Karpas-422 (cell line): ENCODE results near the gene PLET1. TPM values are rescaled to one million over a fixed set of nuclear protein-coding genes. Genes with fewer than 3 reads are reported as not detected.

Experiments used
- DNase-seq: peaks from one replicate; pipeline ENCODE4 v3.0.0-alpha.2; 2015
- H2AFZ ChIP-seq: fragments of 200-600 bp; sonication (generic); 2 replicates; pipeline ENCODE4 v1.6.1; 2014; ENCODE audit warnings: antibody characterized with exemption, low read length, mixed read lengths
- H3K27ac ChIP-seq: fragments of 200-600 bp; sonication (generic); 2 replicates; pipeline ENCODE4 v1.5.1; 2014; ENCODE audit warnings: mild to moderate bottlenecking, low read length, moderate library complexity
- H3K27me3 ChIP-seq: fragments of 200-600 bp; sonication (generic); 2 replicates; pipeline ENCODE4 v1.6.1; 2014; ENCODE audit warnings: low read length, mixed read lengths
- H3K36me3 ChIP-seq: fragments of 200-600 bp; sonication (generic); 2 replicates; pipeline ENCODE4 v1.6.1; 2014; ENCODE audit warnings: low read length, mixed read lengths; ENCODE audit not compliant: insufficient read depth
- H3K4me1 ChIP-seq: fragments of 200-600 bp; sonication (generic); 2 replicates; pipeline ENCODE4 v1.6.1; 2014; ENCODE audit warnings: mild to moderate bottlenecking, low read length, mixed read lengths
- H3K4me2 ChIP-seq: fragments of 200-600 bp; sonication (generic); 2 replicates; pipeline ENCODE4 v1.6.1; 2014; ENCODE audit warnings: low read length, low read depth, mild to moderate bottlenecking; ENCODE audit not compliant: poor library complexity, severe bottlenecking
- H3K4me3 ChIP-seq: fragments of 200-600 bp; sonication (generic); 2 replicates; pipeline ENCODE4 v1.5.1; 2014; ENCODE audit warnings: mild to moderate bottlenecking, antibody characterized with exemption, low read length, mixed read lengths
- H3K79me2 ChIP-seq: fragments of 200-600 bp; sonication (generic); 2 replicates; pipeline ENCODE4 v1.6.1; 2014; ENCODE audit warnings: mild to moderate bottlenecking, low read length, mixed read lengths
- H3K9ac ChIP-seq: fragments of 200-600 bp; sonication (generic); 2 replicates; pipeline ENCODE4 v1.6.0; 2014; ENCODE audit warnings: low read length
- H3K9me2 ChIP-seq: fragments of 200-600 bp; sonication (generic), shearing (Covaris generic); replicated peaks from 2 replicates; pipeline ENCODE4 v1.6.0; 2014; ENCODE audit warnings: mild to moderate bottlenecking, low read length, moderate library complexity; ENCODE audit not compliant: insufficient read depth
- H3K9me3 ChIP-seq: fragments of 300-700, 200-600 bp; sonication (generic); 2 replicates; pipeline ENCODE4 v1.6.1; 2014; ENCODE audit warnings: low read length, mixed read lengths
- H4K20me1 ChIP-seq: fragments of 200-600 bp; sonication (generic); 2 replicates; pipeline ENCODE4 v1.6.1; 2014; ENCODE audit warnings: mild to moderate bottlenecking, antibody characterized with exemption, low read length, low read depth; ENCODE audit not compliant: insufficient read depth
- total RNA-seq: library from RNA; depleted of rRNA; stranded (reverse); fragments of >200 nt; shearing (Covaris generic); gene quantifications from 2 replicates; pipeline ENCODE4 v1.2.3, GENCODE V29; 2014; ENCODE audit warnings: low replicate concordance

Gene PLET1
- total RNA-seq, 1 experiment from 2014 or later, result not detected

DNA sequence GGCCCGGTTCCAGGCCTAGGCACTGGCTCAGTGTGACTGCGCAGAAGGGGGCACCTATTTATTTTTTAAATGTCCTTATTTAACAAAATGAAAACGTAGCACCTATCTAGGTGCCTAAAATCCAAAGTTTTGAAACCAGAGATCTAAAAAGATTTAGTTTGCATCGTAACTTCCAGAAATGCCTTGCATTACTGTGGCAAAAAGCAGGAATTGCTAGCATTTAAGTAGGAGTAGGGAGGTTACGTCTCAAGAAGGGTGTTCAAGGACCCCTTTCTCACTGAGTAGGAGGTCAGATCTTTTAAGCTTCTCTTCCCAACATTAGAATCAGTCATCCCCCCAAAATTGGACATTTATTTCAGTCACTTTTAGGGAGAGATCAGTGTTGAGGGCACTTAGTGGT is 7.7 kb upstream of the PLET1 start:
- Histone ChIP-seq H3K9ac (no peak overlapping the region), H3K36me3 (no peaks in the 10 kb centered on the region), H3K27me3 (no peaks in the 10 kb centered on the region)

DNA sequence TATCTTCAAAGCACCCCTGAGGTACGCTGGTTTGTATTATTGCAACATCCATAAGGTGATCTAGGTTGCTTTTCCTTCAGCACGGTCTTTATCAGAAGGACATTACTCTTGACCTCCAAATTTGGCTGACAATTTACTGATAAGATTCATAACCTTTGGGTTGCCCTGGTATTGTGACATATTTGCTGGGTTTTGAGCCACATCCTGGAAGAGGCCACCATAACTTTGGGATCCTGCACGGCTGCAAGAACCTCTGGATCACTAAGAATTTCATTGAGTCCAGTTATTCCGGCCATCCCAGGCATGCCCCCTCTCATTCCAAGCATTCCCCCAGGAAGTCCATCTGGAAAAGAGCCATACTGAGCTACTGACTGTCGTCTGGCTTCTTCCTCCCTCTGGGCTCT is 6.5 kb upstream of the PLET1 start:
- H3K79me2 ChIP-seq, result no peaks in the 10 kb centered on the region
- H3K36me3 ChIP-seq, result no peaks in the 10 kb centered on the region
- no peaks in the 10 kb centered on the region for H3K4me1 ChIP-seq
- H3K27me3 ChIP-seq, result no peaks in the 10 kb centered on the region
- no peak overlapping the region for H3K27ac ChIP-seq
- no peak overlapping the region for H3K4me2 ChIP-seq
- DNase-seq, result no peak
- no peak overlapping the region for H3K4me3 ChIP-seq
- no peak overlapping the region for H2AFZ ChIP-seq
- H3K9me3 ChIP-seq, result no peaks in the 10 kb centered on the region
- H3K9me2 ChIP-seq, result no peaks in the 10 kb centered on the region
- H4K20me1 ChIP-seq, result no peaks in the 10 kb centered on the region
- H3K9ac ChIP-seq, result no peak overlapping the region

More for the DNA sequence above, 7.7 kb upstream of the PLET1 start:
- DNase-seq, result no peak
- Histone ChIP-seq H3K79me2 (no peaks in the 10 kb centered on the region), H2AFZ (no peak overlapping the region), H3K4me3 (no peak overlapping the region), H3K27ac (no peak overlapping the region), H3K4me2 (no peak overlapping the region), H4K20me1 (no peaks in the 10 kb centered on the region), H3K9me2 (no peaks in the 10 kb centered on the region), H3K9me3 (no peaks in the 10 kb centered on the region), H3K4me1 (no peaks in the 10 kb centered on the region)

DNA sequence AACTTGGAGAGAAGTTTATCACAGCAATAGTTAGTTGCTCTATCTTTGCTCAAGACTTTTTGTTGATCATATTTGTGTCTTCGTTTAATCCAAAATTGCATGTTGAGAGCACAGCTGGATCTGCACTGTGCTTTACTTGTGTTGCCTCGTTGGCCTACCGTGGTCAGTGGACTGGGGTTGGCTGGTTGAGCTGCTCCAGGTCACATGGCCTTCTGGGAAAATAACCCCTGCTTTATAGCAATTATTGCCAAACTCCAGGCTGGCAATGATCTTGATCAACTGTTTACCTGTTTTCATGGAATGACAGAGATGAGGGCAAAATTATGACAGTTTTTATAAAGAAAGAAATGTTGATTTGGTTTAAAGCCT is 5.7 kb upstream of the PLET1 start:
- Histone ChIP-seq H3K27ac (no peak overlapping the region), H4K20me1 (no peaks in the 10 kb centered on the region), H3K4me2 (no peak overlapping the region), H3K9me3 (no peaks in the 10 kb centered on the region), H3K36me3 (no peaks in the 10 kb centered on the region), H2AFZ (no peak overlapping the region), H3K9me2 (no peaks in the 10 kb centered on the region), H3K4me3 (no peak overlapping the region), H3K27me3 (no peaks in the 10 kb centered on the region), H3K79me2 (no peaks in the 10 kb centered on the region), H3K9ac (no peak overlapping the region), H3K4me1 (no peaks in the 10 kb centered on the region)
- DNase-seq, result no peak

DNA sequence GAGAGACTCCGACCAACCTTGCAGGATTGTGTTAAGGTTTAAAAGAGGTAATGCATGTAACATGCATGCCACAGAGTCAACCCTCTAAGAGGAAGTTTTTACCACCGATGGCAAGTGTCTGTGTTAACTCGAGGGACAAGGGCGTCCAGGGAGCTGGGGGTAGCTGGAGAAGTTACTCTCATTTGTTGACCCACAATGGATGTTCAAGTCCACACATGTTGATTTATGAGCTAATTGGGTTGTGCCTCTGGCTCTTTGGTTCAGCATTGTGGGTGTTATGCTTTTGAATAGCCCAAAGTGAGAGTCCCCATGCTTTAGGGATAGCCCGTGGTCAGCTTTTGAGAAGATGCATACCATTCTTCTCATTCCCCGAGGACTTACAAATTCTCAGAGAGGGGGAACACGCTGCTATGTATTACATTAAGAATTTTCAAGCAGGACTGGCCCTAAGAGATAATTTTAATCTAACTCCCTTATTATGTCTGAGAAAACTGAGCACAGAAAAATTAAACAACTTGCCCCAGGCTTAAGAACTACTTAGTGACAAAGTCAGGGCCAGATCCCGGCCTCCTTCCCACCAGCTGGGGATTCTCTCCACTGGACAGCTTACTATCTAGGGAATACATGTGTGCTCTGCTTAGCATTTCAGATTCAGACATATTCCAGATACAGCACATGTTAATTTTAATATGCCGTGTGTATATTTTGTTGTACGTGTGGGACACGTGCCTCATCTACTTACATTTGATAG is 5.2 kb upstream of the PLET1 start:
- H3K4me3 ChIP-seq, result no peak overlapping the region
- H3K4me2 ChIP-seq, result no peak overlapping the region
- no peak for DNase-seq
- no peaks in the 10 kb centered on the region for H3K9me2 ChIP-seq
- no peaks in the 10 kb centered on the region for H3K79me2 ChIP-seq
- H3K9ac ChIP-seq, result no peak overlapping the region
- H3K27ac ChIP-seq, result no peak overlapping the region
- H3K4me1 ChIP-seq, result no peaks in the 10 kb centered on the region
- no peak overlapping the region for H2AFZ ChIP-seq
- no peaks in the 10 kb centered on the region for H3K36me3 ChIP-seq
- no peaks in the 10 kb centered on the region for H4K20me1 ChIP-seq
- no peaks in the 10 kb centered on the region for H3K27me3 ChIP-seq
- no peaks in the 10 kb centered on the region for H3K9me3 ChIP-seq

DNA sequence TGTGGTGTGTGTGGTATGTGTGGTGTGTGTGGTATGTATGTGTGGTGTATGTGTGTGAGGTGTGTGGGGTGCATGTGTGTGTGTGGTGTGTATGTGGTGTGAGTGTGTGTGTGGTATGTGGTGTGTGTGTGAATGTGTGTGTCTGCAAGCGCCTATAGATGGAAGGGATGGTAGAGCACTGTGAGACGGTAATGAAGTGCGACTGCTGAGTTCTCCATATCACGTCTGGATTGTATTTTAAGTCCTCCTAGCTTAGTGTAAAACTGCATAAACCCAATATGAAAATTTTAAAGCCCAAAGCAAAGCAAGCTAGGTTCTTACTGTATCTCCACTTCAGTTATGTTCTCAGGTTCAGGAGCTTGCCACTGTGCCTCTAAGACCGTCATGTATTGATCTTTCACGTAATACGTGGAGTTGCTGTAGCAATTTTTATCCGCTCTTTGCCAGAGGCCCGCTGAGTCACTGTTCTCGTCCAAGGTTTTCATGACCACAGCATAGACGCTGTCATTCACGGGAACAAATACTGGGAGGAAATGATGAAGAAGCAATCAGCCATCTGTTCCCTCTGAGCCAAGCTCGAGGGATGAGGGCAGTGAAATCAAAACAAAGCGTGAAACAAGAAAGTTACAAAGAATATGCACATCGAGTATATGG is 5.5 kb downstream of the PLET1 start:
- no peak overlapping the region for H3K4me2 ChIP-seq
- H4K20me1 ChIP-seq, result no peaks in the 10 kb centered on the region
- H3K4me1 ChIP-seq, result no peaks in the 10 kb centered on the region
- no peaks in the 10 kb centered on the region for H3K36me3 ChIP-seq
- no peak for DNase-seq
- H3K9me2 ChIP-seq, result no peaks in the 10 kb centered on the region
- no peaks in the 10 kb centered on the region for H3K79me2 ChIP-seq
- no peak overlapping the region for H2AFZ ChIP-seq
- H3K27me3 ChIP-seq, result no peaks in the 10 kb centered on the region
- H3K9ac ChIP-seq, result no peak overlapping the region
- no peak overlapping the region for H3K27ac ChIP-seq
- no peak overlapping the region for H3K4me3 ChIP-seq
- no peaks in the 10 kb centered on the region for H3K9me3 ChIP-seq

DNA sequence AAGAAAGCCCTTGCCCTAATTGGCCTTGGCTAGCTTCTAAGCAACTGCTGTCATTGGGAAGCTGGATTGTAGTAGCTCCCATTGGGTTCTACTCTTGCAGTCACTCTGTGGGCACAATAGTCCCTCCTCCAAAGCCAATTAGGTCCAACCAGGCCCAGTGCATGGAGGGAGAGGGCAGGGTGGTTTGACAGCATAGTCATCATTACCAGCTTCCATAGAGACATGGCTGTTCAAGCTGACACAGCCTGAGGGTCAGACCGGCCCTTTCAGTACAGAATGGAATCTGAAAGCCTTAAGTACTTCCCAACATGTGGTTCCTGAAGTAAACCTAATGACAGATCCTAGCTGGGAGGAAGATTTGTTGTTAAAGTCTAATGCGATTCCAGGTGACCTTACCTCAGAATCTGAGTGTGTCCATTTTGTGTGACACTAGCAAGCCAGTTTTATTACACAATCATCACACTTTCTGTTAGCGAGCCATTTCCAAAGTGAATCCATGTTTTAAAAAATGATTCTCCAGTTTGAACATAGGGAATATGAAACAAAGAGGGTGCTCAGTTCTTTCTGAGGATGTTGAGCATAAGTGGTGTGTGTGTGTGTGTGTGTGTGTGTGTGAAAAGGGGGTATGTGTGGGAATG is 6.9 kb downstream of the PLET1 start:
- H2AFZ ChIP-seq, result no peak overlapping the region
- H3K4me2 ChIP-seq, result no peak overlapping the region
- H3K27ac ChIP-seq, result no peak overlapping the region
- H3K4me3 ChIP-seq, result no peak overlapping the region
- no peaks in the 10 kb centered on the region for H3K9me3 ChIP-seq
- no peaks in the 10 kb centered on the region for H3K4me1 ChIP-seq
- DNase-seq, result no peak
- H4K20me1 ChIP-seq, result no peaks in the 10 kb centered on the region
- H3K79me2 ChIP-seq, result no peaks in the 10 kb centered on the region
- H3K9ac ChIP-seq, result no peak overlapping the region
- H3K9me2 ChIP-seq, result no peaks in the 10 kb centered on the region
- no peaks in the 10 kb centered on the region for H3K27me3 ChIP-seq
- H3K36me3 ChIP-seq, result no peaks in the 10 kb centered on the region

DNA sequence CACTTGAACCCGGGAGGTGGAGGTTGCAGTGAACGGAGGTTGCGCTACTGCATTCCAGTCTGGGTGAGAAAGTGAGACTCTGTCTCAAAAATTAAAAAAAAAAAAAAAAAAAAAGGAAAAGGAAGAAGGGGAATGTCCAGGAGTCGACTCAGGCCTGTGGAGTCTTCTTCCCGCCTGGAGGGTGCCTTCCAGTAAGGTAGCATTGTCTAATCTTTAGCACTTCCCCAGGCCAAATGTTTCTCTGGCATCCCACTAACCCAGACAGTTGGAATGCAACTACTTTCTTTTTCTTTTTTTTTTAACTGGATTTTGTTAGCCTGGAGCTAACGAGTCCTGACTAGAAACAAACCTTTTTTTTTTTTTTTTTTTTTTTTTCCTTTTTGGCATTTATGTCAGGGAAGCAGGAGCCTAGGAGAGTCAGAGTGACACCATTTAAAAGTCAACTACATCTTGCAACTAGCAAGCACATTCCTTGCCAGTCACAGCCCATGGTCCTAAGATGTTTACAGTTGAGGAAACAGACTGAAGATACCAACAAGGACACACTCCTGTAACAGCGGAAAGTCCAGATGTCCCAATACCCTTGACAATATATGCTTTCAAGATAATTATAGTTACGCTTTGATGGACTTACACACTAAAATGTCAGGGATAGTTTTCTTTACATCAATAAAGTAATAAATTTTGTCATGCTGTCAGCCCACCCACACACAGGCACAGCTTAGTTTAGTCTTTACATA is 10.6 kb downstream of the PLET1 start:
- Histone ChIP-seq H3K4me1 (no peaks in the 10 kb centered on the region), H3K4me3 (no peak overlapping the region), H3K79me2 (no peaks in the 10 kb centered on the region), H3K9me3 (no peaks in the 10 kb centered on the region), H3K27ac (no peak overlapping the region), H3K36me3 (no peaks in the 10 kb centered on the region), H3K9ac (no peak overlapping the region), H2AFZ (no peak overlapping the region), H3K9me2 (no peaks in the 10 kb centered on the region), H3K4me2 (no peak overlapping the region), H4K20me1 (no peaks in the 10 kb centered on the region), H3K27me3 (no peaks in the 10 kb centered on the region)
- DNase-seq, result no peak

DNA sequence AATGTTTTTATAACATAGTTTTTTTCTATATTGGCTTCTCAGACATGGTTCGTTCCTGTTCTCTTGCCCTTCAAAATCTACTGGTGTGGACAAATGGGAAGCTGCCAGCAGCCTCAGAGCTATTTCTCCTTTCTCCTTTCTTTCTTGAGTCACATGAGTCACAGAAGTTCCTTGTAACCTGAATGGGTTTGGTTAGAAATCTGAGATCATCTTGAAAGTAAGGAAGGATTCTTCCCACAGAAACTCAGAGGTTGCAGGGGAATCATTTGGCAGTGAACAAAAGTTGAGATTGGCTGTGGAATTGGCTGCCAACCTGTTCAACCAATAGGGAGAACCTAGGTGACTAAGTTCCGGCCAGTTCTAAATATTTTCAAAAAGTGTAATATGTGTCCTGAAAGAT is 12.5 kb downstream of the PLET1 start:
- Histone ChIP-seq H3K27ac (no peak overlapping the region), H3K4me2 (no peak overlapping the region), H4K20me1 (no peaks in the 10 kb centered on the region), H3K4me3 (no peak overlapping the region), H3K9me3 (no peaks in the 10 kb centered on the region), H3K36me3 (no peaks in the 10 kb centered on the region), H2AFZ (no peak overlapping the region), H3K27me3 (no peaks in the 10 kb centered on the region), H3K9ac (no peak overlapping the region), H3K79me2 (no peaks in the 10 kb centered on the region), H3K9me2 (no peaks in the 10 kb centered on the region), H3K4me1 (no peaks in the 10 kb centered on the region)
- no peak for DNase-seq
